Liver (tissue), 9 donors: ENCODE measurements around the gene NPAS2. TPM values are rescaled to one million over a fixed set of nuclear protein-coding genes. Genes with fewer than 3 reads are reported as not detected.

ENCODE experiments used
- DNase-seq: peaks from one replicate; pipeline ENCODE4 v3.0.0-alpha.2; 2017; ENCODE audit warnings: low spot score
- H3K27ac ChIP-seq, 2 donors: one replicate each; pipeline ENCODE4 v1.7.0; 2013; ENCODE audit warnings: inconsistent platforms in 2 of 2, low read length in 2 of 2, control low read depth in 1 of 2, low read depth in 1 of 2, mild to moderate bottlenecking in 1 of 2
- H3K27me3 ChIP-seq, 4 donors: one replicate each; pipeline versions ENCODE4 v1.6.1 to v1.7.0; 2013; ENCODE audit warnings: low read length in 3 of 4, inconsistent platforms in 1 of 4, mild to moderate bottlenecking in 1 of 4, moderate library complexity in 1 of 4; ENCODE audit not compliant: control insufficient read depth in 4 of 4, insufficient read depth in 4 of 4
- H3K36me3 ChIP-seq, 4 donors: one replicate each; pipeline versions ENCODE4 v1.6.1 to v1.7.0; 2013; ENCODE audit warnings: low read length in 3 of 4, mild to moderate bottlenecking in 3 of 4, low read depth in 1 of 4, moderate library complexity in 1 of 4; ENCODE audit not compliant: control insufficient read depth in 4 of 4, insufficient read depth in 3 of 4
- H3K4me1 ChIP-seq, 4 donors: one replicate each; pipeline versions ENCODE4 v1.6.1 to v1.7.0; 2013; ENCODE audit warnings: low read length in 3 of 4, mild to moderate bottlenecking in 3 of 4, moderate library complexity in 1 of 4; ENCODE audit not compliant: control insufficient read depth in 4 of 4, insufficient read depth in 4 of 4
- H3K4me3 ChIP-seq, 3 donors: one replicate each; pipeline versions ENCODE4 v1.6.1 to v1.7.0; 2013; ENCODE audit warnings: low read length in 3 of 3, control low read depth in 1 of 3, low read depth in 1 of 3, mild to moderate bottlenecking in 1 of 3
- H3K9ac ChIP-seq, 2 donors: one replicate each; pipeline ENCODE4 v1.7.0; 2013; ENCODE audit warnings: low read length in 2 of 2, mild to moderate bottlenecking in 2 of 2, moderate library complexity in 2 of 2, control low read depth in 1 of 2, low read depth in 1 of 2
- H3K9me3 ChIP-seq, 4 donors: one replicate each; pipeline versions ENCODE4 v1.6.1 to v1.7.0; 2013; ENCODE audit warnings: low read length in 3 of 4; ENCODE audit not compliant: control insufficient read depth in 4 of 4
- EGR1 ChIP-seq, 2 donors: IDR thresholded peaks; 2 replicates each; pipeline ENCODE4 v1.6.1; 2016 to 2018; ENCODE audit warnings: antibody characterized with exemption in 2 of 2, low read depth in 2 of 2
- FOXA1 ChIP-seq: IDR thresholded peaks from 2 replicates; pipeline ENCODE4 v1.6.1; 2016; ENCODE audit warnings: antibody characterized with exemption
- FOXA2 ChIP-seq: IDR thresholded peaks from 2 replicates; pipeline ENCODE4 v1.6.1; 2016; ENCODE audit warnings: antibody characterized with exemption
- GABPA ChIP-seq, 2 donors: IDR thresholded peaks in 1 of 2; conservative IDR thresholded peaks in 1 of 2; 2 replicates each; pipeline ENCODE4 v1.6.1; 2016; ENCODE audit warnings: antibody characterized with exemption in 2 of 2, mild to moderate bottlenecking in 1 of 2, moderate library complexity in 1 of 2
- HNF4G ChIP-seq: IDR thresholded peaks from 2 replicates; pipeline ENCODE4 v1.6.1; 2016; ENCODE audit warnings: antibody characterized with exemption
- JUND ChIP-seq, 2 donors: IDR thresholded peaks; 2 replicates each; pipeline ENCODE4 v1.6.1; 2016; ENCODE audit warnings: antibody characterized with exemption in 2 of 2
- MAX ChIP-seq: IDR thresholded peaks from 2 replicates; pipeline ENCODE4 v1.6.1; 2016; ENCODE audit warnings: antibody characterized with exemption
- NR2F2 ChIP-seq: IDR thresholded peaks from 2 replicates; pipeline ENCODE4 v1.6.1; 2016; ENCODE audit warnings: antibody characterized with exemption
- RAD21 ChIP-seq, 2 donors: IDR thresholded peaks; 2 replicates each; pipeline ENCODE4 v1.6.1; 2016; ENCODE audit warnings: antibody characterized with exemption in 2 of 2, mild to moderate bottlenecking in 2 of 2
- RXRA ChIP-seq, 2 donors: IDR thresholded peaks; 2 replicates each; pipeline ENCODE4 v1.6.1; 2017 to 2018; ENCODE audit warnings: antibody characterized with exemption in 2 of 2, mild to moderate bottlenecking in 1 of 2
- SP1 ChIP-seq: IDR thresholded peaks from 2 replicates; pipeline ENCODE4 v1.6.1; 2018; ENCODE audit warnings: antibody characterized with exemption, mild to moderate bottlenecking
- TAF1 ChIP-seq: conservative IDR thresholded peaks from 2 replicates; pipeline ENCODE4 v1.6.1; 2016; ENCODE audit warnings: antibody characterized with exemption, mild to moderate bottlenecking
- YY1 ChIP-seq: IDR thresholded peaks from 2 replicates; pipeline ENCODE4 v1.6.1; 2016; ENCODE audit warnings: antibody characterized with exemption, mild to moderate bottlenecking
- ZBTB33 ChIP-seq: IDR thresholded peaks from 2 replicates; pipeline ENCODE4 v1.6.1; 2016; ENCODE audit warnings: antibody characterized with exemption
- WGBS: extraction: QIAGEN DNeasy Blood & Tissue Kit; methylation state at CpG from one replicate; pipeline ENCODE4 v1.1.7; 2013; 5-methylcytosine and 5-hydroxymethylcytosine counted together
- polyA plus RNA-seq, 2 donors: library from polyadenylated mRNA; stranded (reverse) in 1 of 2; unstranded in 1 of 2; fragments of 200-250 nt in 1 of 2; fragments of >200 nt in 1 of 2; fragmentation: Nextera tagmentation in 1 of 2; extraction: Ambion mirVana in 1 of 2; gene quantifications; one replicate each; pipeline versions ENCODE4 v1.2.1 to v1.2.3, GENCODE V29; 2013 to 2015
- total RNA-seq, 2 donors: library from RNA; depleted of rRNA; stranded (reverse); fragments of >200 nt; gene quantifications; one replicate each; pipeline ENCODE4 v1.2.3, GENCODE V29; 2014
- TF ChIP-seq, protein P1 (sequence below): IDR thresholded peaks from 2 replicates; pipeline ENCODE4 v1.6.1; 2016; ENCODE audit warnings: antibody characterized with exemption
- TF ChIP-seq, protein P2 (sequence below): fragments of 150-350 bp; IDR thresholded peaks from 2 replicates; pipeline ENCODE4 v1.5.1; 2017; ENCODE audit warnings: improper control_type of control experiment, low read depth, low read length; ENCODE audit not compliant: missing input control
- TF ChIP-seq, protein P3 (sequence below): IDR thresholded peaks from 2 replicates; pipeline ENCODE4 v1.6.1; 2016; ENCODE audit warnings: antibody characterized with exemption, mild to moderate bottlenecking
- donor health status: healthy.
- donor health status: healthy.
- donor health status: healthy.
- donor health status: healthy.
- donor health status: healthy.

NPAS2 gene
- total and polyA plus RNA-seq, 4 donors, result 0.33 to 24.3 (median 6.6) TPM

- Histone ChIP-seq H3K27me3 (no peaks in the 10 kb centered on the region), H3K36me3 (no peaks in the 10 kb centered on the region), H3K4me1 (peaks cover 0 to 2% (median under 1%) of the 10 kb centered on the region in 4 donors), H3K9ac (no peak overlapping the region), H3K9me3 (no peaks in the 10 kb centered on the region), H3K27ac (no peak overlapping the region), H3K4me3 (no peak overlapping the region)
- no peak for DNase-seq
- 79% methylated on average over 10 of the region's 10 CpGs for WGBS
- TF ChIP-seq, protein P1, sequence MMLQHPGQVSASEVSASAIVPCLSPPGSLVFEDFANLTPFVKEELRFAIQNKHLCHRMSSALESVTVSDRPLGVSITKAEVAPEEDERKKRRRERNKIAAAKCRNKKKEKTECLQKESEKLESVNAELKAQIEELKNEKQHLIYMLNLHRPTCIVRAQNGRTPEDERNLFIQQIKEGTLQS, result no peak
- TF ChIP-seq YY1 (no peak), EGR1 (IDR thresholded peaks at IDR 0.05; ENCODE audit: low read depth in 2 of 2) (no peak), MAX (no peak), NR2F2 (no peak), ZBTB33 (no peak), FOXA2 (no peak), JUND (IDR thresholded peaks at IDR 0.05) (no peak), RAD21 (IDR thresholded peaks at IDR 0.05) (no peak), HNF4G (no peak)
- TF ChIP-seq, protein P2, sequence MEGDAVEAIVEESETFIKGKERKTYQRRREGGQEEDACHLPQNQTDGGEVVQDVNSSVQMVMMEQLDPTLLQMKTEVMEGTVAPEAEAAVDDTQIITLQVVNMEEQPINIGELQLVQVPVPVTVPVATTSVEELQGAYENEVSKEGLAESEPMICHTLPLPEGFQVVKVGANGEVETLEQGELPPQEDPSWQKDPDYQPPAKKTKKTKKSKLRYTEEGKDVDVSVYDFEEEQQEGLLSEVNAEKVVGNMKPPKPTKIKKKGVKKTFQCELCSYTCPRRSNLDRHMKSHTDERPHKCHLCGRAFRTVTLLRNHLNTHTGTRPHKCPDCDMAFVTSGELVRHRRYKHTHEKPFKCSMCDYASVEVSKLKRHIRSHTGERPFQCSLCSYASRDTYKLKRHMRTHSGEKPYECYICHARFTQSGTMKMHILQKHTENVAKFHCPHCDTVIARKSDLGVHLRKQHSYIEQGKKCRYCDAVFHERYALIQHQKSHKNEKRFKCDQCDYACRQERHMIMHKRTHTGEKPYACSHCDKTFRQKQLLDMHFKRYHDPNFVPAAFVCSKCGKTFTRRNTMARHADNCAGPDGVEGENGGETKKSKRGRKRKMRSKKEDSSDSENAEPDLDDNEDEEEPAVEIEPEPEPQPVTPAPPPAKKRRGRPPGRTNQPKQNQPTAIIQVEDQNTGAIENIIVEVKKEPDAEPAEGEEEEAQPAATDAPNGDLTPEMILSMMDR, result no peak
These were observed 34.2 kb upstream of the NPAS2 start for GRCh38 chr2:100785626-100786296.

DNA sequence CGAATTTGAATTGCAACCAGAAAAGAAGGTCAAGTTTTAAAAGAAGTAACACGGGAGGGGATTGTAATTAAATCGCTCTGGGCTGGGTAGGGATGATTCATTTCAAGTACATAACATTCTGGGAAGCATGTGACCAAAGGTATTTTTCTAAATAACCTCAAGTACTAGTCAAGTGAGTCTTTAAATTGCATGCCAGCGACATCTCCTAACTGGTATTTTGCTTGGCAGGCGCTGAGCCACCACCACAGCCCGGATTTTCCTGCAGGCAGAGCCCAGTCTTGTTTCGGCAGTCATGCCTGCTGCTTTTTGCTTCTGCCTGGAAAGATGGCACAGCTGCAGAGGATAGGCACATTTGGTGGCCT lies 33.7 kb upstream of the NPAS2 start:
- no peak overlapping the region for H3K27ac ChIP-seq
- H3K27me3 ChIP-seq, result no peaks in the 10 kb centered on the region
- H3K36me3 ChIP-seq, result no peaks in the 10 kb centered on the region
- H3K9ac ChIP-seq, result no peak overlapping the region
- H3K4me3 ChIP-seq, result no peak overlapping the region
- 83% methylated on average over 7 of the region's 7 CpGs for WGBS
- peaks cover 0 to 3% (median under 1%) of the 10 kb centered on the region in 4 donors for H3K4me1 ChIP-seq
- no peak for TF ChIP-seq GABPA (IDR thresholded peaks at IDR 0.05 in 1 of 2, conservative IDR thresholded peaks at IDR 0.05 in 1 of 2)
- TF ChIP-seq, protein P3, sequence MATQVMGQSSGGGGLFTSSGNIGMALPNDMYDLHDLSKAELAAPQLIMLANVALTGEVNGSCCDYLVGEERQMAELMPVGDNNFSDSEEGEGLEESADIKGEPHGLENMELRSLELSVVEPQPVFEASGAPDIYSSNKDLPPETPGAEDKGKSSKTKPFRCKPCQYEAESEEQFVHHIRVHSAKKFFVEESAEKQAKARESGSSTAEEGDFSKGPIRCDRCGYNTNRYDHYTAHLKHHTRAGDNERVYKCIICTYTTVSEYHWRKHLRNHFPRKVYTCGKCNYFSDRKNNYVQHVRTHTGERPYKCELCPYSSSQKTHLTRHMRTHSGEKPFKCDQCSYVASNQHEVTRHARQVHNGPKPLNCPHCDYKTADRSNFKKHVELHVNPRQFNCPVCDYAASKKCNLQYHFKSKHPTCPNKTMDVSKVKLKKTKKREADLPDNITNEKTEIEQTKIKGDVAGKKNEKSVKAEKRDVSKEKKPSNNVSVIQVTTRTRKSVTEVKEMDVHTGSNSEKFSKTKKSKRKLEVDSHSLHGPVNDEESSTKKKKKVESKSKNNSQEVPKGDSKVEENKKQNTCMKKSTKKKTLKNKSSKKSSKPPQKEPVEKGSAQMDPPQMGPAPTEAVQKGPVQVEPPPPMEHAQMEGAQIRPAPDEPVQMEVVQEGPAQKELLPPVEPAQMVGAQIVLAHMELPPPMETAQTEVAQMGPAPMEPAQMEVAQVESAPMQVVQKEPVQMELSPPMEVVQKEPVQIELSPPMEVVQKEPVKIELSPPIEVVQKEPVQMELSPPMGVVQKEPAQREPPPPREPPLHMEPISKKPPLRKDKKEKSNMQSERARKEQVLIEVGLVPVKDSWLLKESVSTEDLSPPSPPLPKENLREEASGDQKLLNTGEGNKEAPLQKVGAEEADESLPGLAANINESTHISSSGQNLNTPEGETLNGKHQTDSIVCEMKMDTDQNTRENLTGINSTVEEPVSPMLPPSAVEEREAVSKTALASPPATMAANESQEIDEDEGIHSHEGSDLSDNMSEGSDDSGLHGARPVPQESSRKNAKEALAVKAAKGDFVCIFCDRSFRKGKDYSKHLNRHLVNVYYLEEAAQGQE, result no peak
- TF ChIP-seq RXRA (IDR thresholded peaks at IDR 0.05), result no peak
- no peak for TF ChIP-seq FOXA2
- no peak for TF ChIP-seq EGR1 (IDR thresholded peaks at IDR 0.05; ENCODE audit: low read depth in 2 of 2)
- TF ChIP-seq ZBTB33, result no peak
- TF ChIP-seq RAD21 (IDR thresholded peaks at IDR 0.05), result no peak
- TF ChIP-seq SP1, result no peak
- no peak for TF ChIP-seq YY1
- TF ChIP-seq, protein P2, result no peak
- TF ChIP-seq FOXA1, result no peak
- TF ChIP-seq MAX, result no peak
- no peak for TF ChIP-seq JUND (IDR thresholded peaks at IDR 0.05)
- no peak for TF ChIP-seq TAF1
- no peak for TF ChIP-seq HNF4G
- DNase-seq, result no peak
- H3K9me3 ChIP-seq, result no peaks in the 10 kb centered on the region
